SU-DHL-6 (cell line): ENCODE measurements around the gene C1QTNF7.

Experiments used
- H2AFZ ChIP-seq: fragments of 200-600 bp; sonication (generic); 2 replicates; pipeline ENCODE4 v1.6.1; 2014; ENCODE audit warnings: low read depth, mild to moderate bottlenecking, moderate library complexity, mixed read lengths, antibody characterized with exemption, low read length; ENCODE audit not compliant: severe bottlenecking
- H3F3A ChIP-seq: fragments of 200-600 bp; shearing (Covaris generic); 2 replicates; pipeline ENCODE4 v1.6.0; 2016; ENCODE audit warnings: antibody characterized with exemption, mild to moderate bottlenecking; ENCODE audit not compliant: insufficient read depth
- H3K27ac ChIP-seq: fragments of 200-600 bp; sonication (generic); 2 replicates; pipeline ENCODE4 v1.5.1; 2016; ENCODE audit warnings: low read depth, mild to moderate bottlenecking, low read length, moderate library complexity, mixed read lengths
- H3K27me3 ChIP-seq: fragments of 200-600 bp; sonication (generic), shearing (Covaris generic); 2 replicates; pipeline ENCODE4 v1.6.0; 2014; ENCODE audit warnings: mild to moderate bottlenecking, low read length
- H3K36me3 ChIP-seq: fragments of 200-600 bp; sonication (generic); 2 replicates; pipeline ENCODE4 v1.6.1; 2014; ENCODE audit warnings: mild to moderate bottlenecking, low read length, mixed read lengths
- H3K4me2 ChIP-seq: fragments of 300-600, 200-600 bp; shearing (Covaris generic), sonication (generic); 2 replicates; pipeline ENCODE4 v1.6.0; 2014; ENCODE audit warnings: low read length, low read depth, mild to moderate bottlenecking; ENCODE audit not compliant: poor library complexity, severe bottlenecking
- H3K4me3 ChIP-seq: fragments of 200-600 bp; sonication (generic); 2 replicates; pipeline ENCODE4 v1.5.1; 2014; ENCODE audit warnings: antibody characterized with exemption, low read length, mild to moderate bottlenecking, mixed read lengths; ENCODE audit not compliant: insufficient read depth, poor library complexity, severe bottlenecking
- H3K79me2 ChIP-seq: fragments of 200-600 bp; sonication (generic); 2 replicates; pipeline ENCODE4 v1.6.1; 2014; ENCODE audit warnings: mild to moderate bottlenecking, low read length, moderate library complexity; ENCODE audit not compliant: insufficient read depth
- H3K9ac ChIP-seq: fragments of 200-600 bp; sonication (generic); 2 replicates; pipeline ENCODE4 v1.7.0; 2014; ENCODE audit warnings: mild to moderate bottlenecking, low read length
- H3K9me2 ChIP-seq: fragments of 200-600 bp; sonication (generic); replicated peaks from 2 replicates; pipeline ENCODE4 v1.6.1; 2014; ENCODE audit warnings: low read length; ENCODE audit not compliant: insufficient read depth
- H3K9me3 ChIP-seq: fragments of 200-600 bp; sonication (generic); 2 replicates; pipeline ENCODE4 v1.6.1; 2014; ENCODE audit warnings: low read length, mixed read lengths; ENCODE audit not compliant: insufficient read depth
- H4K20me1 ChIP-seq: fragments of 200-600 bp; sonication (generic); 2 replicates; pipeline ENCODE4 v1.6.1; 2014; ENCODE audit warnings: low read depth, mild to moderate bottlenecking, antibody characterized with exemption, low read length, moderate library complexity, mixed read lengths
- CTCF ChIP-seq: fragments of 200-600 bp; sonication (generic); IDR thresholded peaks from one replicate; pipeline ENCODE4 v1.5.1; 2017; ENCODE audit warnings: antibody characterized with exemption, mild to moderate bottlenecking, low read length, moderate library complexity; ENCODE audit not compliant: insufficient read depth, poor library complexity, severe bottlenecking
- EZH2phosphoT487 ChIP-seq: fragments of 200-600 bp; sonication (generic), shearing (Covaris generic); conservative IDR thresholded peaks from 2 replicates; pipeline ENCODE4 v1.6.1; 2018; ENCODE audit warnings: mild to moderate bottlenecking, antibody characterized with exemption, low read length, moderate library complexity, mixed read lengths

The C1QTNF7 gene

GRCh38 chr4:15434091-15434490 lies 6.3 kb downstream of the C1QTNF7 start:
- no peak overlapping the region for H3K4me3 ChIP-seq
- H3K9me3 ChIP-seq, result no peaks in the 10 kb centered on the region
- no peak overlapping the region for H3K9ac ChIP-seq
- TF ChIP-seq EZH2phosphoT487 (no peak), CTCF (no peak)
- no peaks in the 10 kb centered on the region for H3K9me2 ChIP-seq
- no peaks in the 10 kb centered on the region for H3K36me3 ChIP-seq
- no peak overlapping the region for H2AFZ ChIP-seq
- no peaks in the 10 kb centered on the region for H3K79me2 ChIP-seq
- no peak overlapping the region for H3K27ac ChIP-seq
- H3K4me2 ChIP-seq, result no peak overlapping the region
- no peaks in the 10 kb centered on the region for H3K27me3 ChIP-seq
- no peaks in the 10 kb centered on the region for H3F3A ChIP-seq
- H4K20me1 ChIP-seq, result no peaks in the 10 kb centered on the region

GRCh38 chr4:15434676-15435075 lies 6.8 kb downstream of the C1QTNF7 start:
- Histone ChIP-seq H3K9me3 (no peaks in the 10 kb centered on the region), H2AFZ (no peak overlapping the region), H3K36me3 (no peaks in the 10 kb centered on the region), H3K27me3 (no peaks in the 10 kb centered on the region), H3F3A (no peaks in the 10 kb centered on the region), H4K20me1 (no peaks in the 10 kb centered on the region), H3K27ac (no peak overlapping the region), H3K4me2 (no peak overlapping the region), H3K9me2 (no peaks in the 10 kb centered on the region), H3K9ac (no peak overlapping the region), H3K79me2 (no peaks in the 10 kb centered on the region), H3K4me3 (no peak overlapping the region)
- TF ChIP-seq CTCF, result no peak
- no peak for TF ChIP-seq EZH2phosphoT487

- Histone ChIP-seq H4K20me1 (no peaks in the 10 kb centered on the region), H3F3A (no peaks in the 10 kb centered on the region), H3K27me3 (no peaks in the 10 kb centered on the region), H3K4me3 (no peak overlapping the region), H3K79me2 (no peaks in the 10 kb centered on the region), H3K9me2 (no peaks in the 10 kb centered on the region), H2AFZ (no peak overlapping the region), H3K9ac (no peak overlapping the region), H3K9me3 (no peaks in the 10 kb centered on the region), H3K36me3 (no peaks in the 10 kb centered on the region), H3K27ac (no peak overlapping the region), H3K4me2 (no peak overlapping the region)
- TF ChIP-seq CTCF (no peak), EZH2phosphoT487 (no peak)
Observed at GRCh38 chr4:15436513-15436912, 8.7 kb downstream of the C1QTNF7 start.
